HG03103 (cell line): ENCODE results near the gene MLLT6.

Experiments
- ATAC-seq: cut with Tn5 transposase; IDR thresholded peaks from one replicate; pipeline ENCODE4 v1.9.1; 2021; ENCODE audit warnings: low read depth; ENCODE audit not compliant: unreplicated experiment

MLLT6 gene

DNA sequence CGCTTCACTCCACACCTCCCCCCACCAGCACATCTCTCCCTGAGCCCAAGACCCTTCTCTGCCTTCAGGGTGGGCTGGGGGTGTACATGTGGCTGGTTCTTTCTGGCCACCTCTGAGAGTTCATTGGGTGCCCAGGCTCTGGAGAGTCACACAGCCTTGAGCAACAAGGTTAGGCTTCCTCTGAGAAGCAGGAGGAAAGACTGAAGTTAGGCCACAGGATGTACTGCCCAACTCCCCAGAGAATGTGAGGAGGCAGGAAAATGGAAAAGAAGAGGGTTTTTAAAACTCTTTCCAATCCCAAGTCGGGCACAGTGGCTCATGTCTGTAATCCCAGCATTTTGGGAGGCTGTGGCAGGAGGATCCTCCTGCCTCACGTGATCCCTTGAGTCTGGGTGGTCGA, 35.7 kb downstream of the MLLT6 start:
- ATAC-seq = no peak

DNA sequence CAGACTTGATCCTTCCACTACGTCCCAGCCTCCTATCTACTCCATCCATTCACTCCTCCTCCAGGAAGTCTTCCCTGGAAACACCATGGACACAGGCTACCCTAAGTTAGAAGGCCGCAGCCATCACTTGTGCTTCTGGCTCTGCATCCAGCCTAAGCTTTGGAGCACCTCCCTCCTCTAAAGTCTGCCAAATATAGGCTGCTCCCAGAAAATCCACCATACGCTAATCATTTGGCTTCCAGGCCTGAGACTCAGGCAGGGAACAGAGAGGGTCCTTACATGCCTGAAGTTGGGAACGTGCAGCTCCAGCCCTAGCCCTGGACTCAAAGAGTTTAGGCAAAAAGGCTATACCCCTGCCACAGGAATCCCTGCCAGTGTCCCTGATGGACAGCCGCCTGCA, 36.4 kb downstream of the MLLT6 start:
- no peak for ATAC-seq

DNA sequence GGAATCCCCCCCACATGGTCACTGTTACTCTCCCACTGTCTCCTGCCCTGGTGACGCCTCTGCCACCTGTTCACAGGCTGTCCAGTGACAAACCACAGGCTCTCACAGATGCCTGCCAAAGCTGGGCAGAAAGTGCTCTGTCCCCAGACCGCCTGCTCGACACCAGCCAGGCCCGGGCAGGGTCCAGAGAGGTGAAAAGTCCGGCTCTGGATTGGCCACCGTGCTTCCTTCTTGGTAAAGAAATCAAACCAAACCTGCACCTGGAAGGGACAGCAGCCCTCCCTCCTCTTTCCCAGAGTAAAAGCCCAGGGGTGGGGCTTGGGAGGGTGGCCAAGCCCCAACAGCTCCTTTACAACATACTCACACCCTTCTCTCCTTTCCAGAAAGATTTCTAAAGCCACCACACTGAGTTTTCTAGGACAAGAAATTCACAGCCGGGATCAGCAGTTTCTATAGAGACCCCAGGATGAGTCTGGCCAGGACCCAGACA, 36.9 kb downstream of the MLLT6 start:
- ATAC-seq = no peak

DNA sequence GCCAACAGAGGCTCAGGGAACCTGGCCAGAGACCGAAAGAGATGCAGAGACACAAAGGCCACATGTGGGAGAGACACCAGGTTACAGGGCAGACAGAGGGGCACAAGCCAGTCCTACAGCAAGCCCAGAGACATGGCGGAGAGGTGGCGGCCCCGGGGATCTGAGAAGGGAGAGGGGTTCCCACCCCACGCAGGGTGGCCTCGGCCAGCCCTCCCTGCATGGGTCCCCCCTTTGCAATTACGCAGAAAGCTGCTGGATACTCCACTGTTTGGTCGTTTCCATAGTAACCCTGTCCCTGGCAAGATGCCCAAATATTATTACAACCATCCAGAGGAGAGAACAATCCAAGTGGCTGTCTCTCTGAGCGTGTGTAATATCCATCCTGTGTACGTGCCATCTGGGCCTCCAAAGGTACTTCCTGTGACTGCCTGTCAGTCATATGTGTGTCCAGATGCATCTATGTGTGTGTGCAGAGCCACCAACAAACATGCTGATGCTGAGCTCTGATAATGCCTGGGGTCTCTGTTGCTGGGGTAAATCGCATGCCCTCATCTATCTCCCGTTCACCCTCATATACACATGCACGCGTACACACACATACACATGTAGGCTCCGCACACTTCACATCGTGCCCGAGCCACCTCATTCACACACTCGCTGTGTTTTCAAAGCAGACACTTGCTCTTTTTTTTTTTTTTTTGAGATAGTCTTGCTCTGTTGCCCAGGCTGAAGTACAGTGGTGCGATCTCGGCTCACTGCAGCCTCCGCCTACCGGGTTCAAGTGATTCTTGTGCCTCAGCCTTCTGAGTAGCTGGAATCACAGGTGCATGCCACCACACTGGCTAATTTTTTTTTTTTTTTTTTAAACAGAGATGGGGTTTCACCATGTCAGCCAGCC, 37.6 kb downstream of the MLLT6 start:
- no peak for ATAC-seq

DNA sequence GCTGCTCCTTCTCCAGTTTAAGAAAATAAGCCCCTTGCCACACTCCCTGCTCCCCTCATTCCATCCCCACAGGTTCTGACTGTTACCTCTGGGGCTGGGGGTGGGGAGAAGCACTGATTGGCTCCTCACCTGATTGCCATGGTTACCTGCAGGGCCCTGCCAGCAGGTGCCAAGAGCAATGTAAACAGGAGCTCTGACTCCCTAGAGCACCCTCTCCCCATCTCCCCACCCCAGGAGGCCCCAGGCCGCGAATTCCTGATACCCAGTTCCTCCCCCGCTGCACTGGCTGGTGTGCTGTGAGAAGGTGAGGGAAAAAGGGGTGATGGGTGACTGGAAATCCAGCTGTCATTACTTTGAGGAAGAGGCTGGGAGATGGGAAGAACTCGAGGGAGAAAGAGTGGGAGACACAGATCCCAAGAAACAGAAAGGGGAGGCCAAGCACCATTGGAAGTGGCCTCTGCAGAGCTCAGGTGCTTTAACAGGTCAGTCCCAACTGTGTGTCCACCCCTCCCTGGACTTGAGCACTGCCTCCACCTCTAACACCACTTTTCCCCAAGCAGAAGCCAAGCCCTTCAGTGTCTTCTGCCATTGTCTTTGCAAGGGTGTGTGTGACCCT, 38.6 kb downstream of the MLLT6 start:
- ATAC-seq = no peak

DNA sequence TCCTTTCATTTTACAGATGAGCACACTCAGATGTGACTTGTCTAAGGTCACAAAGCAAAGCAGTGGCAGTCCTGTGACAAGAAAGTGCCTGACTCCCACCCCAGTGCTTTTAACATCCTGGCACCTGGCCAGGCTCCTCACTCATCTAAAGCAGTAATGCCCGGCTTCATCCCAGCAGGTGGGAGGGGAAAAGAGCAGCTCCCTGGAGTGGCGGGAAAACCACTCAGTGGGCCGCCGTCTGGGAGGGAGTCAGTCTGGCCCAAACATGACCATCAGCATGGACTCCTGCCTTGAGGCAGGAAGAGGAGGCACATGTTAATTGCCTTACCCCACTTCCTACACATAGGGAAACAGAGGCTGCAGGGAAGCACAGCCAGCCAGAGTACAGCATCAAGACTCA, 40.5 kb downstream of the MLLT6 start:
- no peak for ATAC-seq

DNA sequence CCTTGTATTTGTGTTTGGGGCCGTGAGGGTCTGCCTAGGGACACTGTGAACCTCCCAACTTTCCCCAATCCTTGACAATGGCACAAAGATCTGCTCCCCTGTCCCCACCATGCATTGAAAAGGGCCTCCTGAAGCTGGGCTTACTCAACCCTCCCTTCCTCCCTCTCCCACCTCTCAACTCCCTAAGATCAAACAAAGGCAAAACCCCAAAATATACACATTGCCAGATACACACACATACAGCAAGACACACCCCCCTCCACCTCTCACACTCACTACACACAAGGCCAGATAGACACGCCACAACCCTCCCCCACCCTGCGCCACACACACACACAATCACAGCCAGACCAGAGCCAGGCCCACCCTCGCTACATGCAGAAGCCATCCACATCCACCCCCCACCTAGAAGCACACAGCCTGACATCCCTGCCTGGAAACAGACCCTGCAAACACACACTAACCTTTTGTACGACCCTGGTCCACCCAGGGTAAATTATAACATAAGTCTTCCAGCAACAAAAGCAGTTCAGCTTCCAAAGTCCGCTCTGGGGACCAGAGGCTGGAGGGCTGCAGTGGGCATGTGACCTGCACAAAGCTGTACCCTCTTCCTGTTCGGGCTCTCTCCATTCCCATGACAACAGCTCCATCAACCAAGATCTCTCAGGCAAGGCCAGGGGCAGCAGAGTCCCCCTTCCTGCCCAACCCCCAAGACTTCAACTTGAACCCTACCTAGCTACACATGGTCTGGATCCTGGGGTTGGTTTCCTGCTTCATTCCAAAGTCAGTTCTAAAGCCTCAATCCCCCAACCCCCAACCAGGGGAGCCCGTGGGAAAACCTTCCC, 41.2 kb downstream of the MLLT6 start:
- no peak for ATAC-seq

DNA sequence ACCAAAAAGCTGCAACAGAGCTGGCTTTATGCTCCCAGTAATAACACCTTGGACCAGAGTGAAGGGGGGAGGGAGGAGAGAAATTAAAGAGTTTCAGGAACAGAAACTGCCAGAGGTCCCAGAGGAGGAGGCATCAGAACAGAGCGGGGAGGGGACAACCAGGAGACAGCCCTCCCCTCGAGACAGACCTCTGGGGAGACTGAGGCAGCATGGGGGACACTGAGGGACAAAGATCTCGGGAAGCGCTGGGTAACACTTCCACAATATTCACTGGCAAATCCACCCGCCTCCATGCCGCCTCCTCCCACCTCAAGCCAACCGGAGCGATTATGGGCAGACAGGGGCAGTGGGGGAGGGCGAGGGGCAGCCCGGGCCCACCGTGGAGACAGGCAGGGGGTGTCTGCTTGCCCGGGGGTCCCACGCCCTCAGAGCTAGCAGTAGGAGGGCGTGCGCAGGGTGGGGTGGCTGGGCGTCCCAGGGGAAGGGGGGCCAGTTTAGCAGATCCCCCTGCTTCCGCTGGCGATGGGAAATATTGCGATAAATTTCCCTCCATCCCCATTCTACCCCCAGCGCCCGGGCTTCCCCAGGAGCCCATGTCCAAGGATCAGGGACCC, 41.9 kb downstream of the MLLT6 start:
- ATAC-seq = no peak

DNA sequence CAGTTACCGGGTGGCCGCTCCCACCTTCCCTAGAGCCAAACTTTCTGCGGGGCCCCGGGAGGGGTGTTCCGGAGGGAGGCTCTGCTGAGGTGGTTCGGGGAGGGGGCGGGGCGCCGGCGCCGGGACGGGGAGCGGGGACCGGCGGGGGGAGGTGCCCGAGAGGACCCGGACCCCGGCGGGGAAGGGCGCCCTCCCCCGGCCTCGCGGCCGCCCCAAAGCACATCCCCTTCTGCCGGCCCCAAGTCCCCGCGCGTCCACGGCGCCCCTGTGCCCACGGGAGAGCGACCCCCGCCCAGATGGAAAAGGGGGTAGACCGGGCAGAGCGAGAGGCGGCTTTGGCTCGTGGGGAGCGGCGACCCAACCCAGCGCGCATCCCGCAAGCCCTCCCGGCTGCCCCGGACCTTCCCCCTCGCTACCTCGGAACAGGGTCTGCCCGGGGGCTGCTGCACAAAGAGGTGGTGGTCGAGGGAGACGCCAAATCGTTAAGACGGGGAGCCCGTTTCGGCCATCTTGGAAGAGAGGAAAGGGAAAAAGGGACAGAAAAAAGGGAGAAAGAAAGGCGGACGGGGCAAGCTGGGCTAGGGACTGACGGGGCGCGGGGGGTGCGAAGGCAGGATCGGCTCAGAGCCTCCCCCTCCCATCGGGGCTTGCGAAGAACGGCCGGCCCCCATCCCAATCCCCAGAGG, 42.5 kb downstream of the MLLT6 start:
- no peak for ATAC-seq

DNA sequence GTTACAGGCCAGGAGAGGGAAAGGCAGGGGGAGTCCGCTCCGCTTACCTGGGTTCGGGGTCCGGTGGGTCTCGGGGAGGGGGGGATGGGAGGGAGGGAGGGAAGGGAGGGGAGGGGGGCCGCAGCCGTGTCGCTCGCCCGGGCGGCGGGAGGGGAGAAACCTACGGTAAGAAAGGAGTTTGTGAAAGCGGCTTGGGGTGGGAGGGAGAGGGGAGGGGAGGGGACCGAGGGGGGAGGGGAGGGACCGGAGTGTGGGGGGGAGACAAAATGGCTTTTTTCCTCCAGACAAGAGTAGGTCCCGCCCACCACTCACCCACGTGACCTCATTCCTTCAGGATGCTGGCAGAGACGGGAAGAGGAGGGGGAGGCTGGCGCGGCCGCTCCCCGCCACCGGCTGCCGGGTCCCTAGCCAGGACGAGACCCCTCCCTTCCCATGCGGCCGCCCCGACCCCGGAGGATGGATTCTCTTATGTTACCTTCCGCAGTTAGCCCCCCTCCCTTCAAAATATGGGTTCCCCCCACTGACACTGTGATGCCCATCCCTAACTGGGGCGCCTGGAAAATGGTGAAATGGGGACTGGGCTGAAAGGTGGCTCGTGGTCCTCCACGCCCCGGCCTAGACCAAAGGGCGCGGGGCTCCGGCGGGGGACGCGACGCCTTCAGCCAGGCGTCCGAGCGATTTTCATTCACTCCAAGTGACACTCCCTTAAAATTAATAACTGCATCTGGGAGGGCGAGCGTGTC, 43.2 kb downstream of the MLLT6 start, which contains the start of gene PCGF2:
TSS of gene PCGF2 (minus strand) at position 188 of the 743 bp plus-strand sequence. CDS start 7,934 bp downstream, outside the sequence.
- no peak for ATAC-seq

DNA sequence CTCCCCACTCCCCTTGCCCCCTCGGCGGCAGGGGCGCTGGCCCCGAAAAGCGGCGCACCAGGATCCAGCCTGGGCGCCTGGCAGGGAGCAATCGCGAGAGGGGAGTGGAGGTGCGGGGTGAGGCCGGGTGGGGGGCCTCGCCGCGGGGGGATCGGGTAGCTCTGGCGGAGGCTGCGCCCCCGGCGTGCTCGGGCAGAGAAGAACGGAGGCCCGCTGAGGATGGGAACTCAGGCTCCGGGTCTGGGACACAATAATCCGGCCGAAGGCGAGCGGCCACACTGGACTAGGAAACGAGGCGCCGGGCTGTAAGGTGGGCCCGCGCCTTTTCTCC, 43.8 kb downstream of the MLLT6 start:
- ATAC-seq = no peak

DNA sequence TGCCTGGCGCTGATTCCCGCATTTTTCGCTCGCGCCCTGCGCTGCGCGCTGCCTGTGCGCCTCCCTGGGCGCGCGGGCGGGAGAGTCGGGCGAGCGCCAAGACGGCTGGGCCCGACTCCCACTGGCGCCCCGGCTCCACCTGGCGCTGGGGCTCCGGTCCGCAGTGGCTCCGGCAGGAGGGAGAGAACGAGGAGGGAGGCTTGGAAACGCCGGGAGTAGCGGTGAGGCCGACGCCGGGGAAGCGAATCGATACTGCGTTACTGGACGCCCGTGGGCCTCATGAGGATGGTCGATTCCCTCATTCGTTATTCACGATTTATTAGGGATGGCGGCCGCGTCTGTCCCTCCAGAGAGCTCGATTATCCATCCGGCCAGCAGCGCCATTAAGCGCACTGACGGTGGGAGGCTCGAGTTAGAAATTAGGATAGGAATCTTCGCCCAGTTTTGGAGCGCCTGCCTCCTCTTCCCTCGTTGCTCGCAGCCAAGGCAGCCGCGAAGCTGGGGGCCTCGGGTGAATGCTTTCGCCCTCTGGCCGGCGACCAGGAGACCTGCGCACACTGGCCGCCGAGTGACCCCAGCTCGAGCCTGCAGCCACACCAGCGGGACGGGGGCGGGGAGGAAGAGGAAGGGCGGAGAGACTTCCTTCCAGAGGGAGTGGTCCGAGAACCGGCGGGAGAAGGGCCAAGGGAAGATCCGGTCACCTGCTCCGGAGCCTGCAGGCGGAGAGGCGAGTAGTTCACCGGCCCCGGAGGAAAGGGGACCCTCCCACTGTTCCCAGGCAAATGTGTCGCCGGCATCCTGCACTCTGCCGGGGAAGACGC, 44.4 kb downstream of the MLLT6 start:
- ATAC-seq = no peak

DNA sequence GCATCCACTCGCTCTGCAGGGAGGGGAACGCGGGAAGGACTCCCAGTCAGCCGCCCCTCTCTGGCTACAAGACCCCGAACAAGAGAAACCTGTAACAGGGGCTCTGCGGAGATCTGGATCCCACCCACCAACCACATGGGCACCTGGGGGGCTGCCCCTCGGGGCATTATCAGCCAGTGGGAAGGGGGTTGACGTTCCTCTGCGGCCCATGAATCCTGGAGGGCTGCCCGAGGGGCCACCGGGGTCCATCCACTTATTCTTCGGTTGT, 44.9 kb downstream of the MLLT6 start:
- no peak for ATAC-seq

DNA sequence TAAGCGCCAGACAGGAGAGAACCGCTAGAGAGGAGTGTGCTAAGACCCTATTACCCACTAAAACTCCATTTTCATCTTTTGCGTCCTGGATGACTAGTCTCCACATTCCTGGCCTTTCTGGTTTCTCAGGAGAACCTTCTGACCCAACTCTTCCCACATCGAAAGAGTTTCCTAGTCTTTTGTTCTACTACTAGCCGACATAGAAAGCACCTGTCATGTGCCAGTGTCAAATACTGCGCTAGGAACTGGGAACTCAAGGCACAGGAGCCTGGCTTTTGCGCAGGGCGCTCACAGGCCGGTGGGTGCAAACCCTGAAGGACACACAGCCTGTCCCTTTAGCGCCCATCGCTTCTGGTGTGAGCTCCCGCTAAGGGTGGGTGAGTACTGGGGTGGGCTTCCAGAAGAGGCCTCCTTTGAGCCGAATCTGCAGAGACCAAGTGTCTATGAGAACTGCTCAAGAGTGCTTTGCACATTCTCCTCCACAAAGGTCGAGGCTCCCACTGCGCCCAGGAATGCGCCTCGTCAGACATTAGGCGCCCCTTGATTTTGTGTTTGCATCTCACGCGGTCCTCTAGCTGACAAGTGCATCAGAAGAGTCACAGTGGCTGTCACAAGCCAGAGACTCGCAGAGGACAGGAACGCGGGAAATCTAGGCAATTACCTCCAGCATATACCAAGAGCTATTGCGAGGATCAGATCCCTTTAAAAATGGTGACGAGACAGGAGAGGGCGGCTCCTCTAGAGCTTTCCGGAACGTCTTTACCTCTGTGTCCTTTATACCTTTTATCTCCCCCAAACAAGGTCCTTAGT, 45.4 kb downstream of the MLLT6 start:
- ATAC-seq = no peak

DNA sequence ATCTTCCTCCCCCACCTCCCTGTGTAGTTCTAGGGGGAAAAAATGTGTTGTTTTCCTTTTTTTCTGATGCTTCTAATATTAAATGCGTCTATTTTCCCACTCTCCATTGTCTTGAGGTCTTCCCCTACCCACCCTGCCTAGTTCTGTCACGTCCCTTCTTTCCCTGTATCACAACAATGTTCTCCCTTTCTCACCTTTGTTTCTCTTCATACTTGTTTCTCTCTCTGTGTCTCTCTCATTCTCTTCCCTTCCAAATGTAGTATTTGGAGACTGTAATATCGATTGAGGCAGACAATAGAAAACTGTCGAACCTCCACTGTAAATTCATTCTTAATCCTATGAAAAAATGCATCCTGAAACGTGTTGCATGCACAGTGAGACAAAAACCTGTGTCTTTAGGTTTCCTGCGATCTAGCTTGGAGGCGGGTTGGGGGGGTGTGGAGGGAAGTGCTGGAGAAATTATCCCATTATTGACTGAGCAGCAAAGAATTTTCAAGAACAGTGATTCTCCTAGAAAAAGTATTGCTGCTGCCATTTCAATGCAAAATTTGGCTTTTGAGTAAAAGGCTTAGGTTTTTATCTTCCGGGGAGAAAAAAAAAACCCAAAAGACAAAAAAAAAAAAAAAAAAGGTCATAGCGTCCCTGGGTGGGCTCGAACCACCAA, 46.2 kb downstream of the MLLT6 start:
- ATAC-seq = no peak

DNA sequence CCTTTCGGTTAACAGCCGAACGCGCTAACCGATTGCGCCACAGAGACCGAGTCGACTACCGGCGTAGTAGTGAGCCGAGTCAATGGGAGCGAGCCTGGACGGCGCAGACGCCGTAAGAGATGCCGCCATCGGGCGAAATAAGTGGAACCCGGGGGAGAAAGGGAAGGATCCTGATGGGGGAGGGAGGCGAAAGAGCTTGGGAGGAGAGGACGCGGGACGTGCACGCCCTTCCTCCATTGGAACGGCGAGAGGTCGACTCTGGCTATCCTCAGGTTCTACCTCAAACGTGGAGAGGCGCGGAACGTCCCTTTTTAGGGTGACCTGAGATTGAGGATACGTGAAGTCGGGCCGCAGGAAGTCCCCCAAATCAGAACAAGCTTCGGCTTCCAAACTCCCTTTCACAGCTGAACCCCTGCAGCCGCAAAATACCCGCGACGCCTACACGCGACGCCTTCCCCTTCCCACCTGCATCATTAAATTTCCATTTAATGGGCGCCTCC, 46.8 kb downstream of the MLLT6 start:
- no peak for ATAC-seq

DNA sequence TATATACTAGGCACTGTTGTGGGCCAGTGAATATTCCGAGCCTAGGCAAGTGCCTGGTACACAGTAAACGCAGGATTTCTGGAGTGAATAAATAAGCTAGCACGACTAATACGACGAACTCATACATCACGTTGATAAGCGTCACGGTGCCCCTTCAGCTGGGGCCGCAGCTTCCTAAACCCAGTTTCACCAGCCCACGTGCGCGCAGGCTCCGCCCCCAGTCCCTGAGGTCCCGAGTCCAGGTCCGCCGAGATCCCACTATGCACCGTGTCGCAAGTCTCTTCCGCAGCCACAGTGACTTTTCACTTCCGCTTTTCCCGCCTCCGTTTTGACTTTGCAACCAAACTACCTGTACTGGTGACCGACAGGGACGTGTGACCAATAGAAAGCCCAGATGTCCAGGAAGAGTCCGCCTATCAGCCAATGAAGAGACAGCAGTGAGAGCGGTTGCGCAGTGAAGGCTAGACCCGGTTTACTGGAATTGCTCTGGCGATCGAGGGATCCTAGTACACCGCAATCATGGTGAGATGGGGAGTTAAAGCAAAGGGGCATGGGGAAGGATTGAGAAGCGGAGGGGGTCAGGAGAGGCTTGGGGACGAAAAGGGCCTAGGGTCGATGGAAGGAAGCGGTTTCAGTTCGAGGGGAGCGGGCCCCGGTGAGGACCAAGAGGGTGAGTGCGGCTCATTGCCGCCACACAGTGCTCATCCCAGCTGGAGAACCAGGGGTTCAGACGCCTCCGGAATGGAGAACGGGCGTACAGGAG, 47.4 kb downstream of the MLLT6 start, which contains the start of gene PSMB3:
TSS of gene PSMB3 (plus strand) at position 434 of the 763 bp plus-strand sequence. CDS start at position 520, 86 bp downstream.
- peak; percentile 78 for ATAC-seq
